WTC11 (cell line): ENCODE measurements around the gene SNX9. TPM values are rescaled to one million over a fixed set of nuclear protein-coding genes. Genes with fewer than 3 reads are reported as not detected.
A peak's percentile ranks its signal among the peaks of the same experiment; 100 is the strongest.

Experiments
- ATAC-seq: fragments of 200-7000 bp; cut with Tn5 transposase; 2 replicates; pipeline ENCODE4 v1.10.0; 2021; ENCODE audit warnings: mild to moderate bottlenecking, moderate library complexity
- CTCF ChIA-PET: fragments of 300-600 bp; sonication (Branson Sonifier 250); formaldehyde crosslinking; loops from one replicate; lab custom pipeline; 2021; ENCODE audit warnings: antibody characterized with exemption; lab: Charles Lee
- POLR2A ChIA-PET: fragments of 350-600 bp; sonication (Branson Sonifier 250); formaldehyde crosslinking; loops from one replicate; lab custom pipeline; 2021; ENCODE audit warnings: antibody characterized with exemption; lab: Charles Lee
- DNase-seq: peaks from one replicate; pipeline ENCODE4 v3.0.0; 2021; ENCODE audit warnings: low spot score
- H3K27ac Mint-ChIP-seq: 2 replicates; pipeline ENCODE4 v1.8.0; 2021; ENCODE audit warnings: mixed read lengths
- H3K27me3 Mint-ChIP-seq: 2 replicates; pipeline ENCODE4 v1.8.0; 2021; ENCODE audit warnings: low read depth, mild to moderate bottlenecking, moderate library complexity, mixed read lengths
- H3K36me3 Mint-ChIP-seq: 2 replicates; pipeline ENCODE4 v1.8.0; 2021; ENCODE audit warnings: mixed read lengths
- H3K4me1 Mint-ChIP-seq: 2 replicates; pipeline ENCODE4 v1.8.0; 2022; ENCODE audit warnings: mixed read lengths
- H3K4me3 Mint-ChIP-seq: 2 replicates; pipeline ENCODE4 v1.8.0; 2021; ENCODE audit warnings: mild to moderate bottlenecking, moderate library complexity, mixed read lengths
- H3K9me3 Mint-ChIP-seq: 2 replicates; pipeline ENCODE4 v1.8.0; 2021; ENCODE audit warnings: mixed read lengths
- CREM ChIP-seq: sonication (generic); formaldehyde crosslinking; IDR thresholded peaks from 2 replicates; pipeline ENCODE4 v1.8.1; 2022; ENCODE audit warnings: mild to moderate bottlenecking, missing genetic modification reagents, moderate library complexity
- ELF4 ChIP-seq: sonication (generic); formaldehyde crosslinking; IDR thresholded peaks from 2 replicates; pipeline ENCODE4 v1.8.1; 2022; ENCODE audit warnings: low read depth, mild to moderate bottlenecking, moderate library complexity, missing genetic modification reagents
- EMX1 ChIP-seq: fragments of 250-450 bp; sonication (Bioruptor Pico); IDR thresholded peaks from 2 replicates; pipeline ENCODE4 v1.8.0; 2021; ENCODE audit warnings: mild to moderate bottlenecking
- FOXJ3 ChIP-seq: sonication (generic); formaldehyde crosslinking; IDR thresholded peaks from 2 replicates; pipeline ENCODE4 v1.9.0; 2021; ENCODE audit warnings: missing genetic modification reagents, mild to moderate bottlenecking, borderline replicate concordance
- GRHL2 ChIP-seq: fragments of 250-450 bp; sonication (Bioruptor Pico); IDR thresholded peaks from 2 replicates; pipeline ENCODE4 v1.8.0; 2022; ENCODE audit warnings: mild to moderate bottlenecking, moderate library complexity; ENCODE audit not compliant: insufficient replicate concordance, severe bottlenecking
- MXD4 ChIP-seq: fragments of 250-450 bp; sonication (Bioruptor Pico); IDR thresholded peaks from 2 replicates; pipeline ENCODE4 v1.8.0; 2021; ENCODE audit warnings: mild to moderate bottlenecking, moderate library complexity, borderline replicate concordance
- NFYB ChIP-seq: sonication (generic); formaldehyde crosslinking; conservative IDR thresholded peaks from 2 replicates; pipeline ENCODE4 v1.8.0; 2022; ENCODE audit warnings: low read depth, missing genetic modification reagents
- RELA ChIP-seq: sonication (generic); formaldehyde crosslinking; IDR thresholded peaks from 2 replicates; pipeline ENCODE4 v1.8.1; 2022; ENCODE audit warnings: missing genetic modification reagents, mild to moderate bottlenecking, borderline replicate concordance
- SOX15 ChIP-seq: fragments of 250-450 bp; sonication (Bioruptor Pico); IDR thresholded peaks from 2 replicates; pipeline ENCODE4 v1.9.0; 2021; ENCODE audit warnings: mild to moderate bottlenecking
- TCF7 ChIP-seq: sonication (generic); formaldehyde crosslinking; IDR thresholded peaks from 2 replicates; pipeline ENCODE4 v1.8.0; 2022; ENCODE audit warnings: mild to moderate bottlenecking, low read depth, missing genetic modification reagents, moderate library complexity
- ZNF263 ChIP-seq: sonication (generic); formaldehyde crosslinking; IDR thresholded peaks from 2 replicates; pipeline ENCODE4 v1.8.1; 2022; ENCODE audit warnings: low read depth, mild to moderate bottlenecking, moderate library complexity, missing genetic modification reagents
- total RNA-seq: library from RNA; stranded (reverse); gene quantifications from 3 replicates; pipeline ENCODE4 v1.2.3, GENCODE V29; 2021
- TF ChIP-seq, protein P1 (sequence below): fragments of 200-600 bp; IDR thresholded peaks from 2 replicates; pipeline ENCODE4 v1.8.0; 2022; ENCODE audit warnings: antibody characterized with exemption
- TF ChIP-seq, protein P2 (sequence below): sonication (generic); formaldehyde crosslinking; IDR thresholded peaks from 2 replicates; pipeline ENCODE4 v1.8.1; 2023; ENCODE audit warnings: mild to moderate bottlenecking, missing genetic modification reagents, moderate library complexity
- TF ChIP-seq, protein P3 (sequence below): sonication (generic); formaldehyde crosslinking; IDR thresholded peaks from 2 replicates; pipeline ENCODE4 v1.8.0; 2022; ENCODE audit warnings: mild to moderate bottlenecking, missing genetic modification reagents
- TF ChIP-seq, protein P4 (sequence below): sonication (generic); formaldehyde crosslinking; IDR thresholded peaks from 2 replicates; pipeline ENCODE4 v1.8.0; 2022; ENCODE audit warnings: mild to moderate bottlenecking, missing genetic modification reagents
- TF ChIP-seq, protein P5 (sequence below): sonication (generic); formaldehyde crosslinking; IDR thresholded peaks from 2 replicates; pipeline ENCODE4 v1.8.0; 2022; ENCODE audit warnings: missing genetic modification reagents
- TF ChIP-seq, protein P6 (sequence below): sonication (generic); formaldehyde crosslinking; IDR thresholded peaks from 2 replicates; pipeline ENCODE4 v1.8.1; 2022; ENCODE audit warnings: low read depth, mild to moderate bottlenecking, moderate library complexity, missing genetic modification reagents, borderline replicate concordance
- TF ChIP-seq, protein P7 (sequence below): sonication (generic); formaldehyde crosslinking; IDR thresholded peaks from 2 replicates; pipeline ENCODE4 v1.8.1; 2022; ENCODE audit warnings: mild to moderate bottlenecking, missing genetic modification reagents, moderate library complexity, borderline replicate concordance
- TF ChIP-seq, protein P8 (sequence below): sonication (generic); formaldehyde crosslinking; conservative IDR thresholded peaks from 2 replicates; pipeline ENCODE4 v1.8.1; 2023; ENCODE audit warnings: mild to moderate bottlenecking, low read depth, missing genetic modification reagents, moderate library complexity

The SNX9 gene
- total RNA-seq, 1 experiment from 2014 or later: 35.0 TPM

DNA sequence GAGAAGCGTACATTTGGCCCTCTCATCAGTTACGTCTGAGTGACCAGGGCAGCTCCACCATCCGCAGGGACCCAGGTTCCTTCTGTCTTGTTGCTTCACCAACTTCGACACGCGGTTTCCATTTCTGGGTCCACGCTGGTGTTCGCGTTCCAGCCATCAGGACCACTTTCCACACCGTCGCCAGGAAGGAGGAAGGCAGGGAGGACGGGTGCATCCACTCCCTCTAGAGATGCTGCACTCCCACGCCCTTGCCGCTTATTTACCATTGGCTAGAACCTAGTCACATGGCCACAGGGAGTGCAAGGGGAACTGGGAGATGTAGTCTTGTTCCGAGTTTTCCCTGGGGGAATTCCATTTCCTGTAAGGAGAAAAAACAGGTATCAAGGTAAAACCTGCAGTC is 33.2 kb upstream of the SNX9 start:
- Mint-ChIP-seq H3K9me3 (peaks cover 11% of the 10 kb centered on the region; the same call in 1 of the 2 replicates), H3K27me3 (no peaks in the 10 kb centered on the region; the same call in 1 of the 2 replicates), H3K4me3 (peak overlapping the region; percentile 44), H3K36me3 (no peaks in the 10 kb centered on the region), H3K27ac (no peak overlapping the region), H3K4me1 (no peaks in the 10 kb centered on the region; the same call in 1 of the 2 replicates)
- DNase-seq (peak; percentile 69), ATAC-seq (peak; percentile 100)
- ChIA-PET POLR2A (no interaction called here), CTCF (no interaction called here)
- TF ChIP-seq, protein P1, sequence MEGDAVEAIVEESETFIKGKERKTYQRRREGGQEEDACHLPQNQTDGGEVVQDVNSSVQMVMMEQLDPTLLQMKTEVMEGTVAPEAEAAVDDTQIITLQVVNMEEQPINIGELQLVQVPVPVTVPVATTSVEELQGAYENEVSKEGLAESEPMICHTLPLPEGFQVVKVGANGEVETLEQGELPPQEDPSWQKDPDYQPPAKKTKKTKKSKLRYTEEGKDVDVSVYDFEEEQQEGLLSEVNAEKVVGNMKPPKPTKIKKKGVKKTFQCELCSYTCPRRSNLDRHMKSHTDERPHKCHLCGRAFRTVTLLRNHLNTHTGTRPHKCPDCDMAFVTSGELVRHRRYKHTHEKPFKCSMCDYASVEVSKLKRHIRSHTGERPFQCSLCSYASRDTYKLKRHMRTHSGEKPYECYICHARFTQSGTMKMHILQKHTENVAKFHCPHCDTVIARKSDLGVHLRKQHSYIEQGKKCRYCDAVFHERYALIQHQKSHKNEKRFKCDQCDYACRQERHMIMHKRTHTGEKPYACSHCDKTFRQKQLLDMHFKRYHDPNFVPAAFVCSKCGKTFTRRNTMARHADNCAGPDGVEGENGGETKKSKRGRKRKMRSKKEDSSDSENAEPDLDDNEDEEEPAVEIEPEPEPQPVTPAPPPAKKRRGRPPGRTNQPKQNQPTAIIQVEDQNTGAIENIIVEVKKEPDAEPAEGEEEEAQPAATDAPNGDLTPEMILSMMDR: no peak
- no peak for TF ChIP-seq ELF4
- peak; percentile 82; the same call in 1 of the 2 replicates for TF ChIP-seq ZNF263
- TF ChIP-seq NFYB (CRISPR knock-in tag): peak; percentile 92
- TF ChIP-seq, protein P2, sequence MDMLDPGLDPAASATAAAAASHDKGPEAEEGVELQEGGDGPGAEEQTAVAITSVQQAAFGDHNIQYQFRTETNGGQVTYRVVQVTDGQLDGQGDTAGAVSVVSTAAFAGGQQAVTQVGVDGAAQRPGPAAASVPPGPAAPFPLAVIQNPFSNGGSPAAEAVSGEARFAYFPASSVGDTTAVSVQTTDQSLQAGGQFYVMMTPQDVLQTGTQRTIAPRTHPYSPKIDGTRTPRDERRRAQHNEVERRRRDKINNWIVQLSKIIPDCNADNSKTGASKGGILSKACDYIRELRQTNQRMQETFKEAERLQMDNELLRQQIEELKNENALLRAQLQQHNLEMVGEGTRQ: peak; percentile 97
- TF ChIP-seq FOXJ3 (CRISPR knock-in tag): no peak
- no peak for TF ChIP-seq MXD4 (CRISPR knock-in tag)
- TF ChIP-seq, protein P3, sequence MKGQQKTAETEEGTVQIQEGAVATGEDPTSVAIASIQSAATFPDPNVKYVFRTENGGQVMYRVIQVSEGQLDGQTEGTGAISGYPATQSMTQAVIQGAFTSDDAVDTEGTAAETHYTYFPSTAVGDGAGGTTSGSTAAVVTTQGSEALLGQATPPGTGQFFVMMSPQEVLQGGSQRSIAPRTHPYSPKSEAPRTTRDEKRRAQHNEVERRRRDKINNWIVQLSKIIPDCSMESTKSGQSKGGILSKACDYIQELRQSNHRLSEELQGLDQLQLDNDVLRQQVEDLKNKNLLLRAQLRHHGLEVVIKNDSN (CRISPR knock-in tag): peak; percentile 97

DNA sequence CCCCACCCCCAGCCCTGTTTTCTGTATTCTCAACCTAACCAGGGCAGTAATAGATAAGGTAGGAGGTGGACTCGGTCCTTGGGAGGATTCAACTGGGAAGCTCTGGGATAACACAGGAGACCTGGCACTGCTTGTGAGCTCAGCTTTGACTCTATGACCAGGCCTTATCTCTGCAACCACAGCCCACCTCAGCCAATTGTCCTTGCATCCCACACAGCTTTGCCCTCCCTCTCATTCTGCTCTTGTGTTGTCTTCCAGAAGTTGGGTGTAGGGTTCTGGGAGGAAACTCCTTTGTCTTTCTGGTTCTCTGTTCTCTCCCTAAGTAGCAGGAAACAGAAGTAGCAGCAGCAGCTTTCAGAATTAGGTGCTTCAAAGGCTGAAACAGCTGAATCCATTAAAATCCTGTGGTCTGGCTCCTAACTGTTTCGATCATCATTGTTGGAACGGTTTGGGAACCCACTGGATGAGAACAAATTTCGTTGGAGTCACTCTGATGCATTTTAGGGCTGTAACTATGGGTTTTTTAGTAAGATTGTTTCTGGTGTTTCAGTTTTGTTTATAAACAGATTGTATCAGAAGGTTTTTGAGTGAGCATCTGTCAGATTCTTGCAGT is 32.4 kb upstream of the SNX9 start:
- no peak overlapping the region for H3K4me3 Mint-ChIP-seq
- H3K27me3 Mint-ChIP-seq: no peaks in the 10 kb centered on the region; the same call in 1 of the 2 replicates
- H3K4me1 Mint-ChIP-seq: no peaks in the 10 kb centered on the region; the same call in 1 of the 2 replicates
- DNase-seq (no peak), ATAC-seq (no peak)
- no peaks in the 10 kb centered on the region for H3K36me3 Mint-ChIP-seq
- no peak overlapping the region for H3K27ac Mint-ChIP-seq
- CTCF ChIA-PET: no interaction called here
- POLR2A ChIA-PET: no interaction called here
- peaks cover 11% of the 10 kb centered on the region; the same call in 1 of the 2 replicates for H3K9me3 Mint-ChIP-seq
- TF ChIP-seq RELA (CRISPR knock-in tag) (no peak), EMX1 (CRISPR knock-in tag) (no peak), CREM (CRISPR knock-in tag) (no peak), TCF7 (CRISPR knock-in tag) (no peak), MXD4 (CRISPR knock-in tag) (no peak), GRHL2 (CRISPR knock-in tag) (no peak), SOX15 (CRISPR knock-in tag) (no peak)
- TF ChIP-seq, protein P4, sequence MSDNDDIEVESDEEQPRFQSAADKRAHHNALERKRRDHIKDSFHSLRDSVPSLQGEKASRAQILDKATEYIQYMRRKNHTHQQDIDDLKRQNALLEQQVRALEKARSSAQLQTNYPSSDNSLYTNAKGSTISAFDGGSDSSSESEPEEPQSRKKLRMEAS (CRISPR knock-in tag): no peak
- TF ChIP-seq, protein P5, sequence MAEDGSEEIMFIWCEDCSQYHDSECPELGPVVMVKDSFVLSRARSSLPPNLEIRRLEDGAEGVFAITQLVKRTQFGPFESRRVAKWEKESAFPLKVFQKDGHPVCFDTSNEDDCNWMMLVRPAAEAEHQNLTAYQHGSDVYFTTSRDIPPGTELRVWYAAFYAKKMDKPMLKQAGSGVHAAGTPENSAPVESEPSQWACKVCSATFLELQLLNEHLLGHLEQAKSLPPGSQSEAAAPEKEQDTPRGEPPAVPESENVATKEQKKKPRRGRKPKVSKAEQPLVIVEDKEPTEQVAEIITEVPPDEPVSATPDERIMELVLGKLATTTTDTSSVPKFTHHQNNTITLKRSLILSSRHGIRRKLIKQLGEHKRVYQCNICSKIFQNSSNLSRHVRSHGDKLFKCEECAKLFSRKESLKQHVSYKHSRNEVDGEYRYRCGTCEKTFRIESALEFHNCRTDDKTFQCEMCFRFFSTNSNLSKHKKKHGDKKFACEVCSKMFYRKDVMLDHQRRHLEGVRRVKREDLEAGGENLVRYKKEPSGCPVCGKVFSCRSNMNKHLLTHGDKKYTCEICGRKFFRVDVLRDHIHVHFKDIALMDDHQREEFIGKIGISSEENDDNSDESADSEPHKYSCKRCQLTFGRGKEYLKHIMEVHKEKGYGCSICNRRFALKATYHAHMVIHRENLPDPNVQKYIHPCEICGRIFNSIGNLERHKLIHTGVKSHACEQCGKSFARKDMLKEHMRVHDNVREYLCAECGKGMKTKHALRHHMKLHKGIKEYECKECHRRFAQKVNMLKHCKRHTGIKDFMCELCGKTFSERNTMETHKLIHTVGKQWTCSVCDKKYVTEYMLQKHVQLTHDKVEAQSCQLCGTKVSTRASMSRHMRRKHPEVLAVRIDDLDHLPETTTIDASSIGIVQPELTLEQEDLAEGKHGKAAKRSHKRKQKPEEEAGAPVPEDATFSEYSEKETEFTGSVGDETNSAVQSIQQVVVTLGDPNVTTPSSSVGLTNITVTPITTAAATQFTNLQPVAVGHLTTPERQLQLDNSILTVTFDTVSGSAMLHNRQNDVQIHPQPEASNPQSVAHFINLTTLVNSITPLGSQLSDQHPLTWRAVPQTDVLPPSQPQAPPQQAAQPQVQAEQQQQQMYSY (CRISPR knock-in tag): no peak
- TF ChIP-seq, protein P6, sequence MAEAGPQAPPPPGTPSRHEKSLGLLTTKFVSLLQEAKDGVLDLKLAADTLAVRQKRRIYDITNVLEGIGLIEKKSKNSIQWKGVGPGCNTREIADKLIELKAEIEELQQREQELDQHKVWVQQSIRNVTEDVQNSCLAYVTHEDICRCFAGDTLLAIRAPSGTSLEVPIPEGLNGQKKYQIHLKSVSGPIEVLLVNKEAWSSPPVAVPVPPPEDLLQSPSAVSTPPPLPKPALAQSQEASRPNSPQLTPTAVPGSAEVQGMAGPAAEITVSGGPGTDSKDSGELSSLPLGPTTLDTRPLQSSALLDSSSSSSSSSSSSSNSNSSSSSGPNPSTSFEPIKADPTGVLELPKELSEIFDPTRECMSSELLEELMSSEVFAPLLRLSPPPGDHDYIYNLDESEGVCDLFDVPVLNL (CRISPR knock-in tag): no peak
- TF ChIP-seq, protein P7, sequence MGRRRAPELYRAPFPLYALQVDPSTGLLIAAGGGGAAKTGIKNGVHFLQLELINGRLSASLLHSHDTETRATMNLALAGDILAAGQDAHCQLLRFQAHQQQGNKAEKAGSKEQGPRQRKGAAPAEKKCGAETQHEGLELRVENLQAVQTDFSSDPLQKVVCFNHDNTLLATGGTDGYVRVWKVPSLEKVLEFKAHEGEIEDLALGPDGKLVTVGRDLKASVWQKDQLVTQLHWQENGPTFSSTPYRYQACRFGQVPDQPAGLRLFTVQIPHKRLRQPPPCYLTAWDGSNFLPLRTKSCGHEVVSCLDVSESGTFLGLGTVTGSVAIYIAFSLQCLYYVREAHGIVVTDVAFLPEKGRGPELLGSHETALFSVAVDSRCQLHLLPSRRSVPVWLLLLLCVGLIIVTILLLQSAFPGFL (CRISPR knock-in tag): no peak
- TF ChIP-seq, protein P8, sequence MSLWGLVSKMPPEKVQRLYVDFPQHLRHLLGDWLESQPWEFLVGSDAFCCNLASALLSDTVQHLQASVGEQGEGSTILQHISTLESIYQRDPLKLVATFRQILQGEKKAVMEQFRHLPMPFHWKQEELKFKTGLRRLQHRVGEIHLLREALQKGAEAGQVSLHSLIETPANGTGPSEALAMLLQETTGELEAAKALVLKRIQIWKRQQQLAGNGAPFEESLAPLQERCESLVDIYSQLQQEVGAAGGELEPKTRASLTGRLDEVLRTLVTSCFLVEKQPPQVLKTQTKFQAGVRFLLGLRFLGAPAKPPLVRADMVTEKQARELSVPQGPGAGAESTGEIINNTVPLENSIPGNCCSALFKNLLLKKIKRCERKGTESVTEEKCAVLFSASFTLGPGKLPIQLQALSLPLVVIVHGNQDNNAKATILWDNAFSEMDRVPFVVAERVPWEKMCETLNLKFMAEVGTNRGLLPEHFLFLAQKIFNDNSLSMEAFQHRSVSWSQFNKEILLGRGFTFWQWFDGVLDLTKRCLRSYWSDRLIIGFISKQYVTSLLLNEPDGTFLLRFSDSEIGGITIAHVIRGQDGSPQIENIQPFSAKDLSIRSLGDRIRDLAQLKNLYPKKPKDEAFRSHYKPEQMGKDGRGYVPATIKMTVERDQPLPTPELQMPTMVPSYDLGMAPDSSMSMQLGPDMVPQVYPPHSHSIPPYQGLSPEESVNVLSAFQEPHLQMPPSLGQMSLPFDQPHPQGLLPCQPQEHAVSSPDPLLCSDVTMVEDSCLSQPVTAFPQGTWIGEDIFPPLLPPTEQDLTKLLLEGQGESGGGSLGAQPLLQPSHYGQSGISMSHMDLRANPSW (CRISPR knock-in tag): no peak
